ENCODE measurements around the gene ORMDL3.
A peak's percentile ranks its signal among the peaks of the same experiment; 100 is the strongest.
"Not testable (repeated sequence)": the region's sequence is repeated elsewhere in the genome, so short reads cannot be mapped to it uniquely, and the experiment has no call there.

Gene ORMDL3

DNA sequence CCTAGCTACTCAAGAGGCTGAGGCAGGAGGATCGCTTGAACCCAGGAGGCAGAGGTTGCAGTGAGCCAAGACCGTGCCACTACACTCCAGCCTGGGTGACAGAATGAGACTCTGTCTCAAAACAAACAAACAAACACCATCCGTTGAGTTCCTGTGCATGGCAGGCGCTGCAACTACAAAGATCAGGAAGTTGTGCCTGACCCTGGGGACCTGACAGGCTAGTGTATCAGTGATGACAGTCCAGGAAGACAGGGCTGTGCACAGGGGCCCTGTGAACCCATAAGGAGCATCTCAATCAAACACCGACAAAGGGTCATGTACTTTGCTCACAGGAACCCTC is 21.1 kb upstream of the ORMDL3 start:
- not testable (repeated sequence) for DNase-seq

DNA sequence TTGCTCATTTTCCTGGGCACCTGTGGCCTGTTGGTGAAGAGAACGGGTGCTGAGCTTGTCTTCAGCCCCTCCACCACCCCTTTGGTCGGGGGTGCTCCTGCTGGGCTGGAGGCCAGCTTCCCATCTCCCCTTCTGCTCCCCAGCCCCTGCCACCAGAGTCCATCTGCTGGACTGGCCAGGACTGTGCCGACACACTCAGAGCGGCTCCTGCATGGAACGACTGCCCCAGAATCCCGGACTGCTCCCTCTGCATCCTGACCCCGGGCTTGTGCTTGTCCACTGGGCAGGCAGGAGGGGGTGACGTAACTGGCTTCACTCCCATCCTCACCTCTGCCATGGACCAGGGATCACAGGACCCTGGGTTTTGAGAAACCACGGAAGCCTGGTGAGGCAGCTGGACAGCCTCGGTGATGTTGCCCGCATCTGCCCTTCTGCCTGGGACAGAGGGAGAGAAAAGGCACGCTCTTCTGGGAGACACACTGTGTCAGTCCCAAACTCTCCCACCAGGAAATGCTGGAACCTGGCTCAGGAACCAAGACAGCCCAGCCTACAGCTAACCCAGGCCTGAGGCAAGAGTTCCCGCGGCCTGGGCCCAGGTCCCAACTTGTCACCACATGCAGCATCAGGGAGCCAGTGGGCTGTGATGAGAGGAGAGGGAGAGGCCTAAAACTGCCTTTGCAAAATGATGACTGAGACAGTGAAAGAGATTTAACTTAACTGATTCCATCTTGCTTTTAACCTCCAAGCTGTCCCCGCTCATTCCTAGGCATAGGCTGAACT is 19.3 kb upstream of the ORMDL3 start:
- DNase-seq = no peak

DNA sequence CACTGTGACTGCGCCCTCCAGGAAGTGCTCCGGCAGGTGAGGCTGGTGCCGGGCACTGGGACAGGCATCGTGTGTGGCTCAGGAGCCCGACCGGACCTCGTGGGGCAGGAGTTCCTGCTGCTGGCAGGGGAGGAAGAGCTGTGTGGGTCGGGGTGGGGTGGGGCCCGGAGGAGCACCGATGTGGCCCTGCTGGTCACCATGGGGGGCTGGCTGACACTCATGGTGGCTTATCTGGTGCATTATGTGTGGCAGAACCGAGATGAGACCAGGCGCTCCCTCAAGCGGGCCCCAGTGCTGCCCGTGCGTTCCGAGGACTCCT is 17.0 kb upstream of the ORMDL3 start:
- DNase-seq = no peak

GRCh38 chr17:39943702-39944392 is 16.4 kb upstream of the ORMDL3 start:
- no peak for DNase-seq

GRCh38 chr17:39939588-39940419 is 12.4 kb upstream of the ORMDL3 start:
- DNase-seq = peak; percentile 67

DNA sequence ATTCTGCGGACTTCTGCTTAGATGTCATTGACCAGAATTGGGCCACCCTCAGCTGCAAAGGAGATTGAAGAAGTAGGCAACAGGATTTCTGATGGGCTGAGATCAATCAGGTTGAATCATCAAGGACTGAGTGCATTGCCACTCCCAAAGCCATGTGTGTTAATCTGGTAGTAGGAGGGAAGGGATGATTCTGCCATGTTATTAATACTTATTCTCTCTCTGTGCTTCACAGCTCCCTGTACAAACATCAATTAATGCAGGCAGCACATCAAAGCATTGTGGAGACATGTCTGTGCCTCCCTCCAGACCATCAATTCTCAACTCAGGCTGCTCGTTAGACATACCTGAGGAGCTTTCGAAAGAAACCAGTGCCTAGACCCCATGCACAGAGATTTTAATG is 11.7 kb upstream of the ORMDL3 start:
- no peak for DNase-seq

- no peak for DNase-seq
Measured at GRCh38 chr17:39938140-39938869, 10.9 kb upstream of the ORMDL3 start.

DNA sequence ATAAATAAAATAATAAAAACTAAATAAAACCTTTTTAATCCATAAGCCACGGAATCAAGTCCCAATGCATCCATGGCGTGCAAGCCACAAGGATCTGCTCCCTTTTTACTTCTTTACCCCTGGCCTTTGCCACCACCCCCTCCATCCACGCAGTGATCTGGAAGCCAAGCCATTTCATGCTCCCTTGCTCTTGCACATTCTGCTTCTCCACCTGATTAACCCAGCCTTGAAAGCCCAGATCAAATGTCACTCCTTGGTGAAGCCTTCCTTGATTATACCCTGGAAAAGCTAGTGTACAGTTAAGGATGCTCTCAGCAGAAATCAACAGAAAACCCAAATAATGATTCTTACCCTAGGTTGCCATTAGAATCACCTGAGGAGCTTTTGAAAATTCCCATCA is 10.0 kb upstream of the ORMDL3 start:
- no peak for DNase-seq

GRCh38 chr17:39935909-39936308 is 8.5 kb upstream of the ORMDL3 start:
- DNase-seq = peak; percentile 23

DNA sequence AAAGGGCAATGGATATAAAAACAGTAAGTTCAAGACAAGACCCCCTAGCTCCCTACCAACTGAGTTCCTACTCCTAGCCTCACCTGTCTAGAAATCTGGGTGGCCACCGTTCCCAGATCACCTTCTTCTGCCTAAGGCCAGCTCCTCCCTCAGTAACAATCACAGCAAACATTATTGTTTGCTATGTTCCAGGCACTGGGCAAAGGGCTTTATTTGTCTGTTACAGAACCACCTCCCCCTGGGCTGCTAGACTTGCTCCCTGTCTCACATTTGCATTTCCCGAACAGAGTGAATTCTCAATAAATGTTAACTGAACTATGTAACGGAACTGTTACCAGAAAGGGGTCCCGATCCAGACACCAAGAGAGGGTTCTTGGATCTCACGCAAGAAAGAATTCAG is 6.9 kb upstream of the ORMDL3 start:
- DNase-seq = no peak

GRCh38 chr17:39933912-39934311 is 6.5 kb upstream of the ORMDL3 start:
- DNase-seq = no peak

DNA sequence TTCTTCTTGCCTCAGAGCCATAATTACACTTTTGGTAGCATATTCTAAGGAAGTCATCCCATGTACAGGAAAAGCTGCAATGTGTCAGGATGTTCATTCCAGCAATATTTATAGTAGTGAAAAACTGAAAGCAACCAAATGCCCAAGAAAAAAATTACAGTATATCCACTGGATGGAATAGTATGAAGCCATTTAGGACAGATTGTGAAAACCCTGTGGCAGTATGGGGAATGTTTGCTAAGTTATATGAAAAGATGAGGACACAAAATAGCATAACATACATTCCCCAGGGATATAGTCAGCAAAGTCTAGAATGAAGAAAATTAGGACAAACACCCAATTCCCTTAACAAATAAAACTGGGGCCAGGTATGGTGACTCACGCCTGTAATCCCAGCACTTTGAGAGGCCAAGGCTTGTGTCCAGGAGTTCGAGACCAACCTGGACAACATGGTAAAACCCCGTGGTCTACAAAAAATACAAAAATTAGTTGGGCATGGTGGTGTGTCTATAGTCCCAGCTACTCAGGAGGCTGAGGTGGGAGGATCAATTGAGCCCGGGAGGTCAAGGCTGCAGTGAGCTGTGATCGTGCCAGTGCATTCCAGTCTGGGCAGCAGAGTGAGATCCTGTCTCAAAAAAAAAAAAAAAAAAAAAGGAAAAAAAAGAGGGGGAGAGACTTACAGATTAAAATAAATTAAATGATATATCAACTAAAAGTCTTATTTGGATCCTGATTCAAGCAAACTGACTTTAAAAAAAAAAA is 2.4 kb upstream of the ORMDL3 start:
- peak; percentile 70 for DNase-seq

DNA sequence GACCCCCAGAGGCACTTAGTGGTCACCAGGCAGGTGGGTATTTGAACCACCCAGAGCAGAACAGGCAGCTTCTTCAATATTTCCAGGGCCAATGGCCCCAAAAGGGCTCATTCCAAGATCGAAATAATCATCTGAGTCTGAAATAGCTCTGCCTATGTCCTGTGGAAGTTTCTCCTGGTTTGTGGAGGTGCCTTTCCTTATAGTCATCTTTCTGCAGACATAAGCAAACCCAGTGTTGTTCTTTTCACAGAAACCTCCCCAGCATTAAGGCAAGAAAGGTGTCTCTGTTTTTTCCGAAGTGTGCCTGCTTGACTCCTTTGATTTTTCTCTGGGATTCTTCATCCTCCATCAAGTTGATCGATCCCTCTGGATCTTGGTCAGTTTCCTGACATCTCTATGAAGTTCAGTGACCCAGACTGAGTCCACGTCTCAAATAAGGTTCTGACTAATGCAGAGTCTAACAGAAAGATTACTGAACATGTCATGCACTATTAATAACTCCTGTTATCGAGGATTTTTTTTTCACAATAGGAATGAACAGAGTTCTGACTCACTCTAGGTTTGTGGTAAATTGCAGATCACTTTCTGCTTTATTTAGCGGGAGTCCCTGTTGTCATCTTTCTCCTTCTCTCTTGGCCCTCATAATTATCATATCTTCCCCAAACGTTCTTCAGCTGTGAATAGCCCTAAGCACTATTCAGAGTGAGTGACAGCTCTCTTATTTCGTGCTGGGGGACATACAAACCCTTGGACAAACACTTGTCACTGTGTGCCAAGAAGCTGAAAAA is 1.7 kb upstream of the ORMDL3 start:
- peak; percentile 90 for DNase-seq

DNA sequence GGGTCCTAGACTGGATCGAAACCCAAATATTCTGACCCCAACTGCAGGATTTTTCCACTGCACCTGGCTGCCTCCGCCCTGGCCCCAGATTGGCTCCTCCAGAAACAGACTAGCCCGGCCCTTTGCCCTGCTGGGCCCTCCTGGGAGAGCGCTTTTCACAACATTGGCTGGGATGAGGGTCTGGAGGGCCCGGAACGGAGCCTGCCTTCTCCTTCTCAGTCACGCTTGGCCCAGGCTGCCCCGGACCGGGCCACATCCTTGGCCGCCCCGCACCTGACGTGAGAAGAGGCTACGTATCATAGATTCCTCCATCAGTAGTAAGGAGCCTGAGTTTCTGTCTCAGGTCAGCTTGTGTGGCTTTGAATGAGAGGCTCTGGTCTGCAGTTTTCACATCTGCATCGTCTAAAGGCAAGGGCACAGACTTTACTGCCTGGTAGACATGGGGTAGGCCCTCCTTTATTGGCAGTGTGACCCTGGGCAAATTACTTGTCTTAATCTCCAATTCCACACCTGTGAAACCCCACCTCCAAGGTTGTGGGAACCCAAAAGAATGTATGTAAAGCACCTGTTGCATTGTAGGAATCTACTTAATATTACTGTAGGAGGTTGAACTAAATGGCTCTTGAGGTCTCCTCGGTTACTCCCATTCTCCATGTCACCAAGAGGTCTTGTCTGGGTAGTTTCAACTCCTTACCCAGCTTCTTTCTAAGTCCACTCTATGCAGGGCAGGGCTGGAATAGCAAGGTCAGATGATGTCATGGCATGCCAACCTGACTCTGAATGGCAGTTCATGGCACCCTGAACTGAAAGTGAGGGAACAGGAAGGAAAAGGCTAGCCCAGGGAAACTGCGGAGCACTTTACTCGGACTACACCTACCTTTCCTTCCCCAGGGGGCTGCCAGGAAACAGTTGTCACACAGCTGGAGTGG is 792 bp upstream of the ORMDL3 start:
- peak; percentile 23 for DNase-seq

DNA sequence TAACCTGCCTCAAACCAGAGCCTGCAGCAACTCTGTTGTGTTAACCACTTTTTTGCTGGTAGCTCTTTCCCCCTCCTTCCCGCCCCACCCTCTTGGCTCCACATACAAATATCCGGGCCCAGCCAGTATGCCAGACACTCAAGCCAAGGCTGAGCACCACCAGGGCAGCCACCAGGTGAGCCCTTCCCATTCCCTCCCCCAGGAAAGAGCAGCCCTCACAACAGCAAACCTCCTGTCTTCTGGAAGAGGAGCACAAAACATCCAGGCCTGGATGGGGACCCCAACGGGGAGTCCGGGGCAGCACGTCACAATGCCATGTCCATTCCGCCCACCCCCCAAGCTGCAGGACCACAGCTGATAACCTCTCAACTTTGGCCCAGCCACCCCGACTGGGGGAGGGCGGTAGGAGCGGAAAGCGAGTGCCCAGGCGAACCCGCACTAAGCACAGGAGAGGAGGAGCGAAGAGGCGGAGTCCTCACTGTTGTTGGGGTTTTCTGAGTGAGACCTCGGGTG is 757 bp downstream of the ORMDL3 start:
- peak; percentile 10 for DNase-seq

DNA sequence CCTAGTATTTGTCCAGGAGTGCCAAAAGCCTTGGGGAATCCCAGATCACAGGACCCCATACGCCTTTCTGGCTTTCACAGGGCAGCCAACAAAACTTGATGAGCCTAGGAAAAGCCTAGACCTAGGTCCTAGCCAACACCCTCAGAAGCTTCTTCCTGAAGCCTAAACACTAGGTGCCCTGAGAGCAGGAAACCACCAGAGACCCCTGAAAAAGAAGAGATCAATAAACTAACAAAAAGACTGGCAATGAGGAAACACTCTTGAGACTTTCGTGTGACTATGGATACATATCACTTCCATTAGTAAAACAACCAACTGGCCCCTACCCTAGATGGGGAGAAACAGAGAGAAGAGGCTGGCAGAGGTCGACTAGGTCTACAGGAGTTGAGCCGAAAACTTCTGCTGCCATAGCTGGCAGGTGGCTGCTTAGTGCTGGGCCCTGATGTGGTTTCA is 1.2 kb downstream of the ORMDL3 start:
- no peak for DNase-seq

DNA sequence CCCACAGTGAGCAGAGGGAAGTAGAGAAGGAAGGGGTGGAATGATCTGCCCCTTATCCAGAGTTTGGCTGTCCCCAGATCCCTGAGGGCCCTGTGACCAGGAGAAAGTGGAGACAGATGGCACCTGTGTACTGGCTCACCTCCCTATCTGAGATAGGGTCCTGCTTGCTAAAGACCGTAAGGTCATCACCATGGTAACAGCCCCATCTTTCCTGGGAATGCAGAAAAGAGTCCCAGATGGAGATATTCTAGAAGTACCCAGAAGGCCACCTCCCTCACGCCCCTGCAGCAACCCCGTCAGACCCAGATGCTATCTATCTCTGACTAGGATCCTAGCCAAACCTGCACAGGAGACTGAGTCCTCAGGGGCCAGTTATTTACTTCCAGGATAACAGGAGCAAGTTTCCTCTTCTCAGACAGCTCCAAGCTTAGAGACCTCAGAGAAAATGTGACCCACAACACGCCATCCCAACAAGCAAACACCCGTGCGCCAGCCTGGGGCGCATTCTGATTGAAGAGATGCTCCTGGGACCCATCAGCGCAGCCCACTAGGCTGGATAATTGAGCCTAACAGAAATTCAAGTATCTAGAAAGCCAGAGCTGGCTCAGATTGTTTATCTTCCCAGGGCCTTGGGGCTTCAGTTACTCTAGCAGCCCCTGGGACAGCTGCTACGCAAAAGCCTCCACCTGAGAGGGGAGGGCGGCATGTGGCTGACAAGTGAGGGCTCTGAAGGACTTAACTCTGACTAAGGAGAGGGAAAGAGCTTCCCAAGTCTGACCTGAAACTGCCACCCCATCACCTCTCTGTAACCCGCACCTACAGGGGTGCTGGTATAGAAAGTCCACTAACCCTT is 1.9 kb downstream of the ORMDL3 start:
- no peak for DNase-seq

GRCh38 chr17:39924691-39925055 is 2.7 kb downstream of the ORMDL3 start:
- DNase-seq = no peak
